Amniotic stem cell (primary cell): ENCODE measurements around the gene SMAD3.

Experiments
- DNase-seq: peaks from one replicate; lab custom pipeline; 2025; lab: John Stamatoyannopoulos, UW

SMAD3 gene

GRCh38 chr15:67199881-67200763 is 134.7 kb downstream of the SMAD3 start:
- no peak for DNase-seq

- no peak for DNase-seq
Measured at GRCh38 chr15:67201136-67201535, 135.7 kb downstream of the SMAD3 start.

GRCh38 chr15:67202091-67202490 is 136.7 kb downstream of the SMAD3 start:
- no peak for DNase-seq

- DNase-seq: no peak
Measured at GRCh38 chr15:67202991-67203390, 137.6 kb downstream of the SMAD3 start.

- no peak for DNase-seq
Measured at GRCh38 chr15:67207555-67208207, 142.3 kb downstream of the SMAD3 start.

GRCh38 chr15:67208396-67208795 is 143.0 kb downstream of the SMAD3 start:
- no peak for DNase-seq

- no peak for DNase-seq
Measured at GRCh38 chr15:67210555-67211168, 145.3 kb downstream of the SMAD3 start.

GRCh38 chr15:67212684-67213367 is 147.4 kb downstream of the SMAD3 start:
- no peak for DNase-seq

- no peak for DNase-seq
Measured at GRCh38 chr15:67215102-67215501, 149.7 kb downstream of the SMAD3 start.

- no peak for DNase-seq
Measured at GRCh38 chr15:67216859-67217258, 151.5 kb downstream of the SMAD3 start.

GRCh38 chr15:67218428-67218827 is 153.0 kb downstream of the SMAD3 start:
- DNase-seq: no peak

GRCh38 chr15:67219288-67219687 is 153.9 kb downstream of the SMAD3 start:
- no peak for DNase-seq

- DNase-seq: no peak
Measured at GRCh38 chr15:67224889-67225288, 159.5 kb downstream of the SMAD3 start.

- DNase-seq: no peak
Measured at GRCh38 chr15:67225336-67225735, 159.9 kb downstream of the SMAD3 start.

GRCh38 chr15:67227431-67227830 is 162.0 kb downstream of the SMAD3 start:
- DNase-seq: no peak

- DNase-seq: no peak
Measured at GRCh38 chr15:67227846-67228245, 162.4 kb downstream of the SMAD3 start.

- no peak for DNase-seq
Measured at GRCh38 chr15:67228286-67228685, 162.9 kb downstream of the SMAD3 start.

GRCh38 chr15:67230504-67230903 is 165.1 kb downstream of the SMAD3 start:
- no peak for DNase-seq

- DNase-seq: no peak
Measured at GRCh38 chr15:67232591-67232990, 167.2 kb downstream of the SMAD3 start.

- no peak for DNase-seq
Measured at GRCh38 chr15:67240235-67241131, 175.1 kb downstream of the SMAD3 start.

- DNase-seq: no peak
Measured at GRCh38 chr15:67241132-67241855, 175.9 kb downstream of the SMAD3 start.
